IMR-90 (cell line): ENCODE data around the gene PDLIM5. TPM values are rescaled to one million over a fixed set of nuclear protein-coding genes. Genes with fewer than 3 reads are reported as not detected.

Experiments
- ATAC-seq: fragments of 200-7000 bp; cut with Tn5 transposase; 2 replicates; pipeline ENCODE4 v1.9.1; 2020; ENCODE audit warnings: low read depth, mild to moderate bottlenecking, moderate library complexity
- BruUV-seq: library from RNA; stranded (reverse); fragments of 400-500 nt; replicated peaks from 2 replicates; lab custom pipeline; 2021; lab: Mats Ljungman, UMichigan
- CTCF ChIA-PET: fragments of 300-600 bp; formaldehyde crosslinking; extraction: SDS; loops from one replicate; lab custom pipeline; 2021; ENCODE audit warnings: antibody characterized with exemption; lab: Yijun Ruan, JAX
- POLR2A ChIA-PET: fragments of 300-600 bp; sonication (Branson Sonifier 250); formaldehyde crosslinking; loops from one replicate; lab custom pipeline; 2022; ENCODE audit warnings: antibody characterized with exemption; ENCODE audit not compliant: unreplicated experiment; lab: Charles Lee
- DNase-seq: peaks from one replicate; pipeline ENCODE4 v3.0.0; 2013
- H2AFZ ChIP-seq: replicated peaks from 2 replicates; pipeline ENCODE3; 2013; ENCODE audit warnings: low read length, mild to moderate bottlenecking; ENCODE audit not compliant: poor library complexity
- H2AK5ac ChIP-seq: 2 replicates; pipeline ENCODE4 v1.6.1; 2013; ENCODE audit warnings: low read depth, low read length, inconsistent platforms
- H2AK9ac ChIP-seq: replicated peaks from 2 replicates; pipeline ENCODE3; 2013; ENCODE audit warnings: mild to moderate bottlenecking, low read depth, low read length, moderate library complexity; ENCODE audit not compliant: poor library complexity
- H2BK120ac ChIP-seq: 2 replicates; pipeline ENCODE4 v1.6.1; 2013; ENCODE audit warnings: low read depth, low read length, inconsistent platforms
- H2BK15ac ChIP-seq: 3 replicates; pipeline ENCODE4 v1.6.1; 2013; ENCODE audit warnings: low read depth, low read length, inconsistent platforms
- H2BK20ac ChIP-seq: 2 replicates; pipeline ENCODE4 v1.6.1; 2013; ENCODE audit warnings: low read depth, mild to moderate bottlenecking, inconsistent platforms, low read length, moderate library complexity
- H2BK5ac ChIP-seq: 2 replicates; pipeline ENCODE4 v1.6.1; 2013; ENCODE audit warnings: mild to moderate bottlenecking, low read depth, low read length, inconsistent platforms; ENCODE audit not compliant: poor library complexity, severe bottlenecking
- H3K14ac ChIP-seq: replicated peaks from 2 replicates; pipeline ENCODE4 v1.6.1; 2013; ENCODE audit warnings: low read depth, low read length, inconsistent platforms
- H3K18ac ChIP-seq: 2 replicates; pipeline ENCODE4 v1.6.1; 2013; ENCODE audit warnings: low read depth, low read length, control low read depth
- H3K23ac ChIP-seq: 2 replicates; pipeline ENCODE4 v1.6.1; 2013; ENCODE audit warnings: low read depth, low read length, inconsistent platforms
- H3K27ac ChIP-seq: 2 replicates; pipeline ENCODE4 v1.5.1; 2013; ENCODE audit warnings: mild to moderate bottlenecking, control low read depth, low read length; ENCODE audit not compliant: insufficient read depth
- H3K27me3 ChIP-seq: 2 replicates; pipeline ENCODE4 v1.6.1; 2013; ENCODE audit warnings: low read length; ENCODE audit not compliant: control insufficient read depth, insufficient read depth
- H3K36me3 ChIP-seq: 2 replicates; pipeline ENCODE4 v1.6.1; 2013; ENCODE audit warnings: low read length, mixed read lengths; ENCODE audit not compliant: control insufficient read depth, insufficient read depth
- H3K4ac ChIP-seq: 2 replicates; pipeline ENCODE4 v1.6.1; 2013; ENCODE audit warnings: low read depth, low read length, inconsistent platforms
- H3K4me1 ChIP-seq: 2 replicates; pipeline ENCODE4 v1.6.1; 2013; ENCODE audit warnings: low read length, mixed read lengths; ENCODE audit not compliant: control insufficient read depth, insufficient read depth
- H3K4me2 ChIP-seq: 2 replicates; pipeline ENCODE4 v1.6.1; 2013; ENCODE audit warnings: low read depth, mild to moderate bottlenecking, control low read depth, low read length, moderate library complexity
- H3K4me3 ChIP-seq: 2 replicates; pipeline ENCODE4 v1.5.1; 2013; ENCODE audit warnings: low read depth, mild to moderate bottlenecking, control low read depth, low read length, moderate library complexity; ENCODE audit not compliant: insufficient read depth
- H3K56ac ChIP-seq: 2 replicates; pipeline ENCODE4 v1.6.1; 2013; ENCODE audit warnings: low read length, inconsistent platforms; ENCODE audit not compliant: insufficient read depth; ENCODE audit errors: extremely low read depth
- H3K79me1 ChIP-seq, 2 experiments: 2 replicates each; pipeline ENCODE4 v1.6.1; 2013; ENCODE audit warnings: low read length in 2 of 2, inconsistent platforms in 1 of 2, low read depth in 1 of 2
- H3K9ac ChIP-seq: 2 replicates; pipeline ENCODE4 v1.6.1; 2013; ENCODE audit warnings: low read depth, low read length, control low read depth
- H3K9me1 ChIP-seq: 2 replicates; pipeline ENCODE4 v1.6.1; 2013; ENCODE audit warnings: low read length, inconsistent platforms; ENCODE audit not compliant: insufficient read depth
- H3K9me3 ChIP-seq: 2 replicates; pipeline ENCODE4 v1.6.1; 2013; ENCODE audit warnings: low read length; ENCODE audit not compliant: control insufficient read depth, insufficient read depth
- H4K20me1 ChIP-seq: 2 replicates; pipeline ENCODE4 v1.6.1; 2013; ENCODE audit warnings: low read length, inconsistent platforms; ENCODE audit not compliant: insufficient read depth
- H4K5ac ChIP-seq: 2 replicates; pipeline ENCODE4 v1.6.1; 2013; ENCODE audit warnings: mild to moderate bottlenecking, low read depth, low read length, control low read depth
- H4K8ac ChIP-seq, 2 experiments: 2 replicates each; pipeline ENCODE4 v1.6.1; 2013; ENCODE audit warnings: low read depth in 2 of 2, low read length in 2 of 2, control low read depth in 1 of 2, inconsistent platforms in 1 of 2
- H4K91ac ChIP-seq: 2 replicates; pipeline ENCODE4 v1.6.1; 2013; ENCODE audit warnings: low read depth, low read length, inconsistent platforms; ENCODE audit not compliant: insufficient read depth
- BHLHE40 ChIP-seq: fragments of 150-350 bp; IDR thresholded peaks from 2 replicates; pipeline ENCODE4 v1.6.1; 2016; ENCODE audit warnings: mild to moderate bottlenecking, low read depth, low read length
- CEBPB ChIP-seq: IDR thresholded peaks from 2 replicates; pipeline ENCODE4 v1.6.1; 2012; ENCODE audit warnings: low read depth, low read length, improper control_type of control experiment
- dilution Hi-C: fragments of 300-500 bp; cut with HindIII; formaldehyde crosslinking; loops from one replicate; pipeline ENCODE4 v1.14.3; 2018; ENCODE audit warnings: low sequenced_read_pairs; ENCODE audit not compliant: unreplicated experiment
- in situ Hi-C: fragments of 300-500 bp; cut with MboI; formaldehyde crosslinking; loops from 3 replicates; pipeline ENCODE4 v1.14.3; 2019; ENCODE audit warnings: low sequenced_read_pairs, inconsistent platforms, mixed read lengths
- intact Hi-C: fragments of 100-400 bp; cut with micrococcal nuclease; formaldehyde crosslinking; loops from 2 replicates; pipeline ENCODE4 v1.10.0; 2022
- polyA plus RNA-seq, 3 experiments: library from polyadenylated mRNA; depleted of rRNA; stranded (reverse); fragments of >200 nt; gene quantifications; 2 replicates each; pipeline ENCODE4 v1.2.3, GENCODE V29; 2012; ENCODE audit warnings: low replicate concordance in 1 of 3
- total RNA-seq: library from RNA; depleted of rRNA; stranded (reverse); fragments of >200 nt; gene quantifications from 2 replicates; pipeline ENCODE4 v1.2.3, GENCODE V29; 2012

Gene PDLIM5
- total and polyA plus RNA-seq, 2 of the 4 experiments (the other 2 are of a cell fraction): 96.5 to 188 TPM

DNA sequence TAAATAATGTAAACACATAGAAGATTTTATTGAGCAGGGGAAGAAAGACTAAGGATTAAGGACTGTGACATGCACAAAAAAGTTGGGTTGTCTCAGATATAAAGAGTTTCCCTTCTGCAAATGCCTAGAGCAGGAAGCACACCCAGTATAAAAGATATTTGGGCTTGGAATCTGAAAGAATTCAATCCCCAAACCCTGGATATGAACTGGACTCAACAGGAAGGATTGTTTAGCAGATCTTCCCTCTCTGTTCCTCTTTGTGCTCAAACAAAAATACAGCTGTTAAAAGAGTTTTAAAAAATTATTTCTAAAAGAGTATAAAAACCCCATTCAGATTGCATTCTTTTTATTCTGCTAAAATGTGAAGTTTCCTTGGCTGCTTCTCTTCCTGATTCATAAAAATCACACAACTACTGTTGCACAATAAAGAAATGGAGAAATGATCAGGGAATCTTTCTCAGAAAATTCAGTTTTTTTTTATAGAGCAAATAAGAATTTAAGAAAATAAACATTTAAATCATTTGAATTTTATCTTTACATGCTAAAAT is 71.4 kb downstream of the PDLIM5 start:
- H3K27me3 ChIP-seq: no peaks in the 10 kb centered on the region
- no peak overlapping the region for H3K4me3 ChIP-seq
- BruUV-seq: no TSS peak
- TF ChIP-seq CEBPB (peak; percentile 92), BHLHE40 (no peak)
- H3K14ac ChIP-seq: no peak overlapping the region
- H3K79me1 ChIP-seq: peaks cover 35 to 72% of the 10 kb centered on the region in 2 experiments
- H3K36me3 ChIP-seq: peaks cover 1% of the 10 kb centered on the region; the same call in 1 of the 2 replicates
- ChIA-PET CTCF (interaction anchor here (1.0 kb wide), 1 partner anchor 72 kb away, joined by 3 read pairs; the partner anchor contains the start of gene PDLIM5), POLR2A (no interaction called here)
- peak overlapping the region; percentile 22; the same call in 1 of the 2 replicates for H3K4me2 ChIP-seq
- intact Hi-C loops (no loop called here), dilution Hi-C loops (no loop called here), in situ Hi-C loops (no loop called here)
- H3K56ac ChIP-seq: no peak overlapping the region
- no peaks in the 10 kb centered on the region for H3K9me3 ChIP-seq
- H3K9me1 ChIP-seq: peaks cover 7% of the 10 kb centered on the region; the same call in 1 of the 2 replicates
- H2BK5ac ChIP-seq: peak overlapping the region; percentile 55
- ATAC-seq (no peak), DNase-seq (no peak)
- no peak overlapping the region for H2AFZ ChIP-seq
- H2BK120ac ChIP-seq: no peak overlapping the region
- H3K23ac ChIP-seq: peak overlapping the region; percentile 31; the same call in 1 of the 2 replicates
- peaks cover 19% of the 10 kb centered on the region for H3K4me1 ChIP-seq
- H3K18ac ChIP-seq: peak overlapping the region; percentile 7
- H2AK9ac ChIP-seq: no peak overlapping the region
- H3K4ac ChIP-seq: no peak overlapping the region
- H3K9ac ChIP-seq: no peak overlapping the region
- no peak overlapping the region for H2BK20ac ChIP-seq
- H2BK15ac ChIP-seq: no peak overlapping the region
- no peak overlapping the region for H2AK5ac ChIP-seq
- H3K27ac ChIP-seq: no peak overlapping the region; the same call in 1 of the 2 replicates
- H4K8ac ChIP-seq: peak overlapping the region in 1 of 2 experiments; percentile 43; a peak in 1 of 4 replicates
- no peak overlapping the region for H4K91ac ChIP-seq
- peak overlapping the region; percentile 59; the same call in 1 of the 2 replicates for H4K5ac ChIP-seq
- H4K20me1 ChIP-seq: no peaks in the 10 kb centered on the region
